Aorta (tissue), 5 donors: ENCODE results near the gene CFLAR. TPM values are rescaled to one million over a fixed set of nuclear protein-coding genes. Genes with fewer than 3 reads are reported as not detected.

Experiments used
- ATAC-seq: fragments of 200-7000 bp; cut with Tn5 transposase; one replicate; pipeline ENCODE4 v1.9.1; 2022; ENCODE audit warnings: moderate library complexity; ENCODE audit not compliant: low FRiP score
- DNase-seq, 2 donors: peaks; one replicate each; pipeline ENCODE4 v3.0.0-alpha.2; 2020
- H3K27ac ChIP-seq, 2 donors: one replicate each; pipeline ENCODE4 v1.5.1; 2013; ENCODE audit warnings: low read length in 2 of 2, mild to moderate bottlenecking in 2 of 2, moderate library complexity in 2 of 2, control low read depth in 1 of 2, inconsistent platforms in 1 of 2, low read depth in 1 of 2
- H3K27me3 ChIP-seq, 2 donors: one replicate each; pipeline ENCODE4 v1.6.1; 2013; ENCODE audit warnings: control low read depth in 1 of 2, low read length in 1 of 2, mild to moderate bottlenecking in 1 of 2, moderate library complexity in 1 of 2; ENCODE audit not compliant: insufficient read depth in 2 of 2, control insufficient read depth in 1 of 2
- H3K36me3 ChIP-seq, 2 donors: one replicate each; pipeline ENCODE4 v1.6.1; 2013; ENCODE audit warnings: control low read depth in 1 of 2, low read length in 1 of 2, mild to moderate bottlenecking in 1 of 2; ENCODE audit not compliant: insufficient read depth in 2 of 2, control insufficient read depth in 1 of 2
- H3K4me1 ChIP-seq, 2 donors: one replicate each; pipeline ENCODE4 v1.6.1; 2013; ENCODE audit warnings: low read length in 2 of 2, control low read depth in 1 of 2, mild to moderate bottlenecking in 1 of 2, moderate library complexity in 1 of 2; ENCODE audit not compliant: insufficient read depth in 2 of 2, control insufficient read depth in 1 of 2
- H3K4me3 ChIP-seq, 2 donors: one replicate each; pipeline ENCODE4 v1.5.1; 2013; ENCODE audit warnings: low read length in 2 of 2, control low read depth in 1 of 2, mild to moderate bottlenecking in 1 of 2
- H3K9me3 ChIP-seq: one replicate; pipeline ENCODE4 v1.6.1; 2013; ENCODE audit warnings: mild to moderate bottlenecking, low read length; ENCODE audit not compliant: control insufficient read depth
- WGBS, 2 donors: extraction: QIAGEN DNeasy Blood & Tissue Kit; methylation state at CpG; one replicate each; pipeline ENCODE4 v1.1.7; 2013; 5-methylcytosine and 5-hydroxymethylcytosine counted together
- intact Hi-C, 2 donors: fragments of 100-400 bp; cut with DNase I; formaldehyde crosslinking; loops; one replicate each; pipeline versions ENCODE4 v1.14.2 to v1.15.0; 2022
- polyA plus RNA-seq, 2 donors: library from polyadenylated mRNA; stranded (reverse); fragments of 200-250 nt; gene quantifications; one replicate each; pipeline ENCODE4 v1.2.3, GENCODE V29; 2013
- total RNA-seq, 2 donors: library from RNA; stranded (reverse); fragmentation: NEBNext Ultra II Directional; extraction: Animal tissue kit (Norgen Biotek cat#: 25700); gene quantifications; one replicate each; pipeline ENCODE4 v1.2.1, GENCODE V29; 2021
- donor health status: healthy with polysubstance abuse.
- donor health status: Bipolar disorder and iron deficiency.
- donor health status: DM: no; HTN: no; CAD: no.
- donor health status: DM: no; HTN: no; CAD: no.
- donor health status: DM: yes; HTN: yes; CAD: no.

The CFLAR gene
- total and polyA plus RNA-seq, 4 donors = 30.4 to 244 (median 109) TPM

GRCh38 chr2:201219328-201220096, 103.5 kb downstream of the CFLAR start:
- H3K27me3 ChIP-seq = no peaks in the 10 kb centered on the region
- ATAC-seq (no peak), DNase-seq (no peak)
- H3K4me3 ChIP-seq = no peak overlapping the region
- H3K4me1 ChIP-seq = no peaks in the 10 kb centered on the region
- H3K9me3 ChIP-seq = no peaks in the 10 kb centered on the region
- 92 to 94% methylated on average over 5 of the region's 5 CpGs for WGBS, 2 donors
- H3K36me3 ChIP-seq = no peaks in the 10 kb centered on the region
- intact Hi-C loops = no loop called here
- H3K27ac ChIP-seq = no peak overlapping the region

GRCh38 chr2:201220102-201220570, 104.2 kb downstream of the CFLAR start:
- DNase-seq = no peak
- no peak for ATAC-seq
- 51 to 55% methylated on average over 4 of the region's 4 CpGs for WGBS, 2 donors
- Histone ChIP-seq H3K36me3 (no peaks in the 10 kb centered on the region), H3K9me3 (no peaks in the 10 kb centered on the region), H3K27me3 (no peaks in the 10 kb centered on the region), H3K27ac (no peak overlapping the region), H3K4me1 (no peaks in the 10 kb centered on the region), H3K4me3 (no peak overlapping the region)
- intact Hi-C loops = no loop called here

DNA sequence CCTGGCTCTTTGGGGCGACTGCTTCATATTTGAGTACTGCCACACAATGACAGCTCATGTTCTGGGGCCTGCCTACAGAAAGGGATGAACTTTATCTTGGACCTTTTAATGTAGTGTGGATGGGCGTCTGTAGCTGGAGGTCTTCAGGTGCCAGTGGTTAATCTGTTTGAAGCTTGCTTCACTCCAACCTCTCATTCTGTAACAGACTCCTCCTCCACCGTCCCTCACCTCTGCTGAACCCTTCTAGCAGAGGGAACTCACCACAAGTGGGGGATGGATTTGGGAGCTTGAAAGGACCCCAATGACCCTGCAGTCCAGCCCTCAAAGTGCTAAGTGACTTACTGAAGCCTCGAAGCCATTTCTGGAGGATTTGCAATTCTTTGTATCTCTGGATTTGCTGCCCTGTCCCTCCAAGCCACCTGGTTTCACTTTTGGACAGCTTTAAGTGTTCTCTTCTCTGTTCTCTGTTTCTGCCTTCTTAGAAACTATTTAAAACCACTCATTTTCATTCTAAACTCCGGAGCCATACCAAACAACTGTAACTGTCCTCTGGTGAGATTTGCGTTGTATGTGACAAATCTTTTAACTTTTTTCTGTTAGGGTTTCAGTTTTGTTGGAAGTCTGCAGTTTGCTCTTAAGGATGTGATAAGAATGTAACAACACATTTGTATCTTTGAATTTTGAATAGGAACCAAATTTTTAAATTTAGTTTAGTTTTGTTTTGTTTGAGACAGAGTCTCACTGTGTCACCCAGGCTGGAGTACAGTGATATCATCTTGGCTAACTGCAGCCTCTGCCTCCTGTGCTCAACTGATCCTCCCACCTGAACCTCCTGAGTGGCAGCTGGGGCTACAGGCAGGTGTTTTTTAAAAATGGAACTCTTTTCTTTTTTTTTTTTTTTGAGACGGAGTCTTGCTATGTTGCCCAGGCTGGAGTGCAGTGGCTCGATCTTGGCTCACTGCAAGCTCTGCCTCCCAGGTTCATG, 107.4 kb downstream of the CFLAR start:
- no peaks in the 10 kb centered on the region for H3K27me3 ChIP-seq
- H3K9me3 ChIP-seq = no peaks in the 10 kb centered on the region
- no peak overlapping the region for H3K4me3 ChIP-seq
- no peak overlapping the region for H3K27ac ChIP-seq
- ATAC-seq (no peak), DNase-seq (no peak)
- no peaks in the 10 kb centered on the region for H3K36me3 ChIP-seq
- intact Hi-C loops = no loop called here
- 49 to 55% methylated on average over 8 of the region's 8 CpGs for WGBS, 2 donors
- H3K4me1 ChIP-seq = no peaks in the 10 kb centered on the region

Other genes with a start within 250 kb of the CFLAR start
- 10 to 100 TPM; 17.8 to 33.7 TPM for gene PPIL3, start 227.1 kb upstream of the CFLAR start, total RNA-seq
- 10 to 100 TPM; 21.4 to 39.2 TPM for gene PPIL3, start 227.1 kb upstream of the CFLAR start, polyA plus RNA-seq
- gene NIF3L1, start 226.8 kb upstream of the CFLAR start, total RNA-seq = 10 to 100 TPM; 13.6 to 15.8 TPM
- gene NIF3L1, start 226.8 kb upstream of the CFLAR start, polyA plus RNA-seq = 10 to 100 TPM; 18.2 to 22.0 TPM
- 10 to 100 TPM; 28.8 to 35.6 TPM for gene ORC2, start 152.5 kb upstream of the CFLAR start, total RNA-seq
- gene ORC2, start 152.5 kb upstream of the CFLAR start, polyA plus RNA-seq = 10 to 100 TPM in 1 of 2 donors, 1 to 10 TPM in 1; 5.6 to 11.9 TPM
- gene HYCC2, start 44.5 kb upstream of the CFLAR start, total RNA-seq = 10 to 100 TPM; 26.2 to 31.4 TPM
- 1 to 10 TPM; 4.8 to 5.3 TPM for gene HYCC2, start 44.5 kb upstream of the CFLAR start, polyA plus RNA-seq
- gene NDUFB3, start 44.2 kb upstream of the CFLAR start, total RNA-seq = 10 to 100 TPM; 42.7 to 43.2 TPM
- 100 to 1,000 TPM in 1 of 2 donors, 10 to 100 TPM in 1; 62.8 to 152 TPM for gene NDUFB3, start 44.2 kb upstream of the CFLAR start, polyA plus RNA-seq
- gene CASP10, start 67.0 kb downstream of the CFLAR start, total RNA-seq = 10 to 100 TPM in 1 of 2 donors, 1 to 10 TPM in 1; 8.1 to 26.1 TPM
- 1 to 10 TPM; 1.1 to 3.4 TPM for gene CASP10, start 67.0 kb downstream of the CFLAR start, polyA plus RNA-seq
- gene CASP8, start 144.4 kb downstream of the CFLAR start, total RNA-seq = 10 to 100 TPM; 19.2 to 20.3 TPM
- gene CASP8, start 144.4 kb downstream of the CFLAR start, polyA plus RNA-seq = 1 to 10 TPM; 5.6 to 9.7 TPM
- gene FLACC1, start 241.2 kb downstream of the CFLAR start, total RNA-seq = 1 to 10 TPM; 6.1 to 6.7 TPM
- gene FLACC1, start 241.2 kb downstream of the CFLAR start, polyA plus RNA-seq = 1 to 10 TPM in 1 of 2 donors, under 1 TPM in 1; 0.75 to 2.5 TPM